ENCODE data around the gene MGAT4A.
A peak's percentile ranks its signal among the peaks of the same experiment; 100 is the strongest.
"Not testable (repeated sequence)": the region's sequence is repeated elsewhere in the genome, so short reads cannot be mapped to it uniquely, and the experiment has no call there.

The MGAT4A gene

GRCh38 chr2:98761267-98761781, 30.4 kb upstream of the MGAT4A start:
- FAIRE-seq: no peak
- no peak for DNase-seq (ENCODE audit: insufficient read length, low spot score)

GRCh38 chr2:98759827-98760625, 29.1 kb upstream of the MGAT4A start:
- FAIRE-seq (peak; percentile 42), DNase-seq (ENCODE audit: insufficient read length, low spot score) (no peak)

DNA sequence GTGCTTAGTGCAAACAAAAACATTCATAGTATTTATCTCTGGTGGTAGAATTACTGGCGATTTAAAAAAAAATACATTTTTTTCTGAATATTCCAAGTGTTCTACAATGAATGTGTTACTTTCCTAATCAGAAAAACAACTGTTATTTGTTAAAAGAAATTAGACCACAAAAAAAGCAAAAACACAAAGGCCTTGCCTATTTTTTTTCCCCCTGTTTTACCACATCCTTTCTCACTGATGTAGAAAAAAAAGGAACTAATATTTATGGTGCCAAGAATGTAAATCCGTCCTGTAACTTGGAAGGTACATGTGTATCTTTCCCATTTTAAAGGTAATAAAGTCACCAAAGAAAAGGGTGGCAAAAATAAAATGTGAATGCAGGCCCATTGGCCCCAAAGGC, 28.4 kb upstream of the MGAT4A start:
- FAIRE-seq (no peak), DNase-seq (ENCODE audit: insufficient read length, low spot score) (no peak)

DNA sequence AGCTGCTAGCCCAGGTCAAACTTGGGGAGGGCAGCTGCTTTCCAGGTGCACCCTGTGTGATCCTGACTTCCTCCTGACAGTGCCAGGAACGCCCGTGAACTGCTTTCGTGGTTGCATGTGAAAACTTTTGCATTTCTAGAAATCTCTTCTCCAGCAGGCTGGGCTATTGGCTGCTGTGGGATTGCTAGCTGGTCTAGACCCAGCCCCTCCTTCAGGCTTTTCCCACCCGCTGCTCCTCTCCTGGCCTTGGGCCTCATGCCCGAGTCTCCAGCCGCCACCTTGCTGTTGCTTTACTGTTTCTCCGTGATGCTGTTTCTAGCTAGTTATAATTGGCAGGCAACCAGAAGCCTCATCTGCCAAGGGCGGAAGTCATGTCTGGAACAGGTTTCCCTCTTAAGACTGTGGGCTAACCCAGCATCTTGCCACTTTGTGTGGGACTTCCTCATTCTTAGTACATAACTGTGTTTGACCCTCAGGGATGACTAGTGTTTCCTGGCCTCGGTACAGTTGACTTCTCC, 27.0 kb upstream of the MGAT4A start:
- DNase-seq (ENCODE audit: insufficient read length, low spot score) (peak; percentile 48), FAIRE-seq (peak; percentile 90)

- no peak for FAIRE-seq
- DNase-seq (ENCODE audit: insufficient read length, low spot score): no peak
Observed at GRCh38 chr2:98753801-98754200, 22.9 kb upstream of the MGAT4A start.

DNA sequence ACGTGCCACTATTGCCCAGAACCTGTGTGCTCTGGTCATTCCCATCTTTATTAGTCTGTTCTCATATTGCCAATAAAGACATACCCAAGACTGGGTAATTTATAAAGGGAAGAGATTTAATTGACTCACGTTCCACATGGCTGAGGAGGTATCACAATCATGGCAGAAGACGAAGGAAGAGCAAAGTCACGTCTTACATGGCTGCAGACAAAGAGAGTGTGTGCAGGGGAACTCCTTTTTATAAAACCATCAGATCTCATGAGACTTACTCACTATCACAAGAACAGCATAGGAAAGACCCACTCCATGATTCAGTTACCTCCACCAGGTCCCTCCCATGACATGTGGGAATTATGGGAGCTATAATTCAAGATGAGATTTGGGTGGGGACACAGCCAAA, 21.8 kb upstream of the MGAT4A start:
- DNase-seq (ENCODE audit: insufficient read length, low spot score); FAIRE-seq: not testable (repeated sequence)

DNA sequence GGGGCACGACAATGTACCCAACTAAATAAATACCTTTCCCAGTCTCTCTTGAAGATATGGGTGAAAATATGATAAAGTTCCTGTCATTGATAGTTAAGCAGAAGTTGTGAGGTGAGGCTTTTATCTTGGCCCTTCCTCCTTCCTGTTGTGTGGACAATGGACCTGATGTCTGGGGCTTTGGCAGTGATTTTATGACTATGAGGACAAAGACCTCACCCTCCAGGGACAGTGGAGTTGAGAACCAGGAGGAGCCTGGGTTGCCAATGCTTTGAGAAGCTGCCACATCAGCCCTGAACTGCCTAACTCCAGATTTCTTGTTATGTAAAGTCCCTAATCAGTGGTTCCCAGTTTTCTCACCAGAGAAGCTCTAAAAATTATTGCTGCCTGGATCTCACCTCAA, 20.8 kb upstream of the MGAT4A start:
- FAIRE-seq (no peak), DNase-seq (ENCODE audit: insufficient read length, low spot score) (no peak)

GRCh38 chr2:98750593-98751282, 19.8 kb upstream of the MGAT4A start:
- no peak for FAIRE-seq
- DNase-seq (ENCODE audit: insufficient read length, low spot score): no peak

DNA sequence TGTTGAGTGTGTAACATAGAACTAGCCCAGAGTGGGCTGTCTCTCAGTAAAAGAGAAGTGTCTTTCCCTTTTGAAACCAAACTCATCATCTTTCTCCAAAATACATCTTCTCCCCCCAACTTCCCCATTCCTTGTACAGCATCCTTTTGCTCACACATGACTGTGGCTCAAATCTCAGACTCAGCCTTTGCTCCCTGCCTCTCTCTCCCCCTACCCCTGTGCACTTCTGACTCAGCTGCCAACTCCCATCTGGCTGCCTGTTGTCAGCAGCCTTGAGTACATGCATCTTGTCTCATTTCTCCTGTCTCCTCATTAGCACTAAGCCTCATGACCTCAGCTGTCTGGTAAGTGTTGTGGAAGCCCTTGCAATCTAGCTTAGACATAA, 18.1 kb upstream of the MGAT4A start:
- FAIRE-seq (no peak), DNase-seq (ENCODE audit: insufficient read length, low spot score) (no peak)

DNA sequence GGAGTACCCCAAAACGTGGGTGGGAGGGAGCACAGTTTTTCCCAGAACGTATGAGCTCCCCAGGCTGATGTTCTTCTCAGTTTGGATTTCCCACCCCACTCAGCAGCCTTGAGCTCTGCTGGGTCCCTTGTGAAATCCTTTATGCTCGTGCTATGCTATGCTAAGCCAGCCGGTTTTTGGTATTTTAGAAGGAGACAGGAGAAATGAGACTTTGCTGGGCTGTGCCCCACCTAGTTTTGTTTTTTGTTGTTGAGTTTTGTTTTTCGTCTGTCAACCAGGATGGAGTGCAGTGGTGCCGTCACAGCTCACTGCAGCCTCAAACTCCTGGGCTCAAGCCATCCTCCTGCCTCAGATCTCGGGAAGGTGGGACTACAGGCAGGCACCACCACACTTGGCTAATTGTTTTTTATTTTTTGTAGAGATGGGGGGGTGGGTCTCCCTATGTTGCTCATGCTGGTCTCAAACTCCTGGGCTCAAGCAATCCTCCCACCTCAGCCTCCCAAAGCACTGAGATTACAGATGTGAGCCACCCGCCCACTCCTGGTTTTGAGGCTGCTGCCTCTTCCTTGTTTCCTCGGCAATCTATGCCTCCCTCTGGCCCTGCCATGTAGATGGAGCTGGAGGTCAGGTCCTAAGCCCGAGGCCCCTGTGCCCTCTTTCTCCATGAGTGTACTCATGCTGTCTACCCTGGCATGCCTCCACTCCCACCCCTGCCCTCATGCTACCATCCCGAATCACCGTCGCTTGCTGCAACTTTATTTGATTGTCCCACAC, 17.5 kb upstream of the MGAT4A start:
- no peak for DNase-seq (ENCODE audit: insufficient read length, low spot score)
- FAIRE-seq: peak; percentile 83

GRCh38 chr2:98747888-98748287, 17.0 kb upstream of the MGAT4A start:
- FAIRE-seq (no peak), DNase-seq (ENCODE audit: insufficient read length, low spot score) (no peak)

DNA sequence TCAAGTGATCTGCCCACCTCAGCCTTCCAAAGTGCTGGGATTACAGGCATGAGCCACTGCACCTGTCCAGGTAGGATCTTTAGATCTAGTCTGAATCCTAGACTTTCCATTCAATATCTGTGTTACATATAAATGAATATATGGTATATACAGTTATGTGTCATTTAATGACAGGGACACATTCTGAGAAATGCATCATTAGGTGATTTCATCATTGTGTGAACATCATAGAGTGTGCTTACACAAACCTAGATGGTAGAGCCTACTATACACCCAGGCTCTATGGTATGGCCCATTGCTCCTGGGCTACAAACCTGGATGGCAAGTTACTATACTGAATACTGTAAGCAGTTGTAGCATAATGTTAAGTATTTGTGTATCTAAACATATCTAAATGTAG, 15.5 kb upstream of the MGAT4A start:
- FAIRE-seq (no peak), DNase-seq (ENCODE audit: insufficient read length, low spot score) (no peak)

GRCh38 chr2:98744595-98744994, 13.7 kb upstream of the MGAT4A start:
- FAIRE-seq (no peak), DNase-seq (ENCODE audit: insufficient read length, low spot score) (no peak)

- DNase-seq (ENCODE audit: insufficient read length, low spot score): no peak
- FAIRE-seq: no peak
Observed at GRCh38 chr2:98743835-98744234, 12.9 kb upstream of the MGAT4A start.

GRCh38 chr2:98739020-98739419, 8.1 kb upstream of the MGAT4A start:
- no peak for FAIRE-seq
- DNase-seq (ENCODE audit: insufficient read length, low spot score): no peak

GRCh38 chr2:98738304-98738703, 7.4 kb upstream of the MGAT4A start:
- FAIRE-seq: no peak
- no peak for DNase-seq (ENCODE audit: insufficient read length, low spot score)

DNA sequence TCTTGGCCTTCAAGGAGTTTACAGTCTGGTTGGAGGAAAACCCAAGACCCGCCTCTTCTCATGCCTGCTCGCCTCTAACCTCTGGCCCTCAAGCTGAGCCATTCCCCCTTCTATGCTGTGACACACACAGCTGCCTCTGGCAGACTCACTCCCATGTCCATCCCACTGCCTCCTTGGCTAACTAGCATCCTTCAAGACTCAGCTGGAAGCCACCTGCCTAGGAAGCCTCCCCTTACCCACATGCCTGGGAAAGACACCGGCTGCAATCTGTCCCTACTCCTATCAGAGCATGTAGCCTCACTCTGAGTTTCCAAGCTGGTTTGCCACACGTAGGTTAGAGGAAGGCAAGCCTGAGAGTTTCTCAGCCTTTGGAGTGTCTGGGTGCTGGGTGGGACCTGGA, 6.9 kb upstream of the MGAT4A start:
- DNase-seq (ENCODE audit: insufficient read length, low spot score) (no peak), FAIRE-seq (no peak)

- FAIRE-seq (no peak), DNase-seq (ENCODE audit: insufficient read length, low spot score) (no peak)
Observed at GRCh38 chr2:98736464-98736889, 5.5 kb upstream of the MGAT4A start.

GRCh38 chr2:98734823-98735260, 3.9 kb upstream of the MGAT4A start:
- no peak for FAIRE-seq
- no peak for DNase-seq (ENCODE audit: insufficient read length, low spot score)

DNA sequence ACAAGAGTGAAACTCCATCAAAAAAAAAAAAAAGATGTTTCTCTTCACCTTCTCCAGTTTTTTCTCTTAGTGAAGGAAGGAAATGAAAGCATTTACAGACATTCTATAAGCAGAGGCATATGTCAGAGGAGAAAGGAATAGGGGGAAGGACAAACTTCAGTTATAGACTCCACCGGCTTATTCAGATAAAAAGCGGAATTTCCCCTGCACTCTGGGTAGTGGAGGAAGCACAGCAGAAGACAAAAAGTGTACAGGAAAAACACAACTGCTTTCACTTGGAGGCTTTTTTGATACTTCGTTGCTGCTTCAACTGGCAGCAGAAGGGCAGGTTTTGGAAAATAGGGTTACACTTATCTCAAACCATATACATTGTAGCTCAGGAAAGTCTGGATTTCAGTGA, 3.2 kb upstream of the MGAT4A start:
- no peak for FAIRE-seq
- DNase-seq (ENCODE audit: insufficient read length, low spot score): no peak

GRCh38 chr2:98732430-98733051, 1.6 kb upstream of the MGAT4A start:
- FAIRE-seq (no peak), DNase-seq (ENCODE audit: insufficient read length, low spot score) (no peak)
